Measurements from ENCODE around the gene GPR137. TPM values are rescaled to one million over a fixed set of nuclear protein-coding genes. Genes with fewer than 3 reads are reported as not detected.

Gene GPR137
- total RNA-seq, 1 donor = 18.5 TPM

GRCh38 chr11:64281957-64282770, 3.5 kb upstream of the GPR137 start:
- H2AFZ ChIP-seq (ENCODE audit: low read length) = no peak overlapping the region
- peak; percentile 26 for DNase-seq (ENCODE audit: insufficient read length, low spot score, missing footprints)
- no peaks in the 10 kb centered on the region for H4K20me1 ChIP-seq (ENCODE audit: insufficient read depth, low read length)
- no peak for TF ChIP-seq CTCF (IDR thresholded peaks at IDR 0.05; ENCODE audit: extremely low read depth, low read depth, low read length)
- H3K79me2 ChIP-seq (ENCODE audit: insufficient read depth, low read length) = peaks cover 35% of the 10 kb centered on the region
- peaks cover 26% of the 10 kb centered on the region for H3K36me3 ChIP-seq (ENCODE audit: insufficient read depth, low read length)
- H3K4me2 ChIP-seq (ENCODE audit: insufficient read depth, low read length) = no peak overlapping the region
- H3K27me3 ChIP-seq (ENCODE audit: insufficient read depth, low read length) = no peaks in the 10 kb centered on the region
- no peak overlapping the region for H3K27ac ChIP-seq (ENCODE audit: low read depth, low read length)
- no peaks in the 10 kb centered on the region for H3K9me3 ChIP-seq (ENCODE audit: low read depth, low read length)
- peaks cover 22% of the 10 kb centered on the region for H3K4me1 ChIP-seq (ENCODE audit: insufficient read depth, low read length)
- H3K4me3 ChIP-seq (ENCODE audit: insufficient read depth, low read length) = no peak overlapping the region

GRCh38 chr11:64283092-64283491, 2.6 kb upstream of the GPR137 start:
- Histone ChIP-seq H3K4me3 (ENCODE audit: insufficient read depth, low read length) (no peak overlapping the region), H3K27me3 (ENCODE audit: insufficient read depth, low read length) (no peaks in the 10 kb centered on the region), H3K4me2 (ENCODE audit: insufficient read depth, low read length) (peak overlapping the region; percentile 99), H3K79me2 (ENCODE audit: insufficient read depth, low read length) (peaks cover 35% of the 10 kb centered on the region), H3K36me3 (ENCODE audit: insufficient read depth, low read length) (peaks cover 24% of the 10 kb centered on the region), H2AFZ (ENCODE audit: low read length) (no peak overlapping the region), H4K20me1 (ENCODE audit: insufficient read depth, low read length) (no peaks in the 10 kb centered on the region), H3K4me1 (ENCODE audit: insufficient read depth, low read length) (peaks cover 21% of the 10 kb centered on the region), H3K9me3 (ENCODE audit: low read depth, low read length) (no peaks in the 10 kb centered on the region), H3K27ac (ENCODE audit: low read depth, low read length) (no peak overlapping the region)
- DNase-seq (ENCODE audit: insufficient read length, low spot score, missing footprints) = peak; percentile 9
- TF ChIP-seq CTCF (IDR thresholded peaks at IDR 0.05; ENCODE audit: extremely low read depth, low read depth, low read length) = no peak

GRCh38 chr11:64284048-64284961, 1.3 kb upstream of the GPR137 start, which contains the start of gene BAD:
Gene BAD, minus strand, starts transcription at chr11:64284665. Its CDS starts 297 bp downstream, at chr11:64284368.
- H4K20me1 ChIP-seq (ENCODE audit: insufficient read depth, low read length) = no peaks in the 10 kb centered on the region
- H3K4me2 ChIP-seq (ENCODE audit: insufficient read depth, low read length) = peak within 1 kb of the TSS; percentile 99
- peaks cover 16% of the 10 kb centered on the region for H3K36me3 ChIP-seq (ENCODE audit: insufficient read depth, low read length)
- peaks cover 35% of the 10 kb centered on the region for H3K79me2 ChIP-seq (ENCODE audit: insufficient read depth, low read length)
- peak; percentile 100 for DNase-seq (ENCODE audit: insufficient read length, low spot score, missing footprints)
- peak within 1 kb of the TSS; percentile 83 for H3K4me3 ChIP-seq (ENCODE audit: insufficient read depth, low read length)
- no peak for TF ChIP-seq CTCF (IDR thresholded peaks at IDR 0.05; ENCODE audit: extremely low read depth, low read depth, low read length)
- peak within 1 kb of the TSS; percentile 91 for H3K27ac ChIP-seq (ENCODE audit: low read depth, low read length)
- no peaks in the 10 kb centered on the region for H3K27me3 ChIP-seq (ENCODE audit: insufficient read depth, low read length)
- H3K9me3 ChIP-seq (ENCODE audit: low read depth, low read length) = no peaks in the 10 kb centered on the region
- peak within 1 kb of the TSS; percentile 96 for H2AFZ ChIP-seq (ENCODE audit: low read length)
- peaks cover 21% of the 10 kb centered on the region for H3K4me1 ChIP-seq (ENCODE audit: insufficient read depth, low read length)

Data from osteoblast (primary cell).